Right forelimb (tissue), 1 donor: ENCODE data around the gene PTPN20.
"Not testable (repeated sequence)": the region's sequence is repeated elsewhere in the genome, so short reads cannot be mapped to it uniquely, and the experiment has no call there.

Experiments used
- DNase-seq: peaks from one replicate; pipeline ENCODE4 v3.0.0-alpha.2; 2018

The PTPN20 gene

GRCh38 chr10:46960742-46961141 lies 49.5 kb downstream of the PTPN20 start:
- not testable (repeated sequence) for DNase-seq

GRCh38 chr10:46963356-46963755 lies 52.1 kb downstream of the PTPN20 start:
- not testable (repeated sequence) for DNase-seq

GRCh38 chr10:46967013-46967412 lies 55.8 kb downstream of the PTPN20 start:
- not testable (repeated sequence) for DNase-seq

- DNase-seq = not testable (repeated sequence)
These were observed 69.0 kb downstream of the PTPN20 start for GRCh38 chr10:46980223-46980622.

GRCh38 chr10:46987233-46987924 lies 76.2 kb downstream of the PTPN20 start:
- not testable (repeated sequence) for DNase-seq

- peak; percentile 49 for DNase-seq
These were observed 81.8 kb downstream of the PTPN20 start for GRCh38 chr10:46992803-46993561.

- no peak for DNase-seq
These were observed 84.0 kb downstream of the PTPN20 start for GRCh38 chr10:46995234-46995633.

- no peak for DNase-seq
These were observed 87.0 kb downstream of the PTPN20 start for GRCh38 chr10:46998192-46998591.

GRCh38 chr10:46998595-46998994 lies 87.4 kb downstream of the PTPN20 start:
- no peak for DNase-seq

GRCh38 chr10:46999217-46999616 lies 88.0 kb downstream of the PTPN20 start:
- no peak for DNase-seq

- no peak for DNase-seq
These were observed 97.5 kb downstream of the PTPN20 start for GRCh38 chr10:47008769-47009168.

- DNase-seq = no peak
These were observed 98.1 kb downstream of the PTPN20 start for GRCh38 chr10:47009215-47009838.

- DNase-seq = no peak
These were observed 98.8 kb downstream of the PTPN20 start for GRCh38 chr10:47010036-47010435.

GRCh38 chr10:47012214-47012613 lies 101.0 kb downstream of the PTPN20 start:
- no peak for DNase-seq

GRCh38 chr10:47013507-47014154 lies 102.4 kb downstream of the PTPN20 start:
- DNase-seq = peak; percentile 70

- no peak for DNase-seq
These were observed 104.2 kb downstream of the PTPN20 start for GRCh38 chr10:47015404-47015803.

GRCh38 chr10:47016564-47016963 lies 105.3 kb downstream of the PTPN20 start:
- no peak for DNase-seq

- DNase-seq = no peak
These were observed 107.0 kb downstream of the PTPN20 start for GRCh38 chr10:47018026-47018735.

GRCh38 chr10:47019155-47020145 lies 108.2 kb downstream of the PTPN20 start:
- no peak for DNase-seq

GRCh38 chr10:47020471-47020870 lies 109.2 kb downstream of the PTPN20 start:
- no peak for DNase-seq

GRCh38 chr10:47021850-47022249 lies 110.6 kb downstream of the PTPN20 start:
- DNase-seq = no peak
